GM19328 (cell line): ENCODE results near the gene SORCS2.

ENCODE experiments used
- ATAC-seq: cut with Tn5 transposase; IDR thresholded peaks from one replicate; pipeline ENCODE4 v1.9.1; 2021; ENCODE audit warnings: mild to moderate bottlenecking, moderate library complexity; ENCODE audit not compliant: unreplicated experiment

The SORCS2 gene

GRCh38 chr4:7486101-7486500 is 293.8 kb downstream of the SORCS2 start:
- ATAC-seq, result no peak

- no peak for ATAC-seq
Observed at GRCh38 chr4:7487502-7487901, 295.2 kb downstream of the SORCS2 start.

- no peak for ATAC-seq
Observed at GRCh38 chr4:7487998-7488671, 295.8 kb downstream of the SORCS2 start.

- no peak for ATAC-seq
Observed at GRCh38 chr4:7491915-7492314, 299.6 kb downstream of the SORCS2 start.

GRCh38 chr4:7498446-7499200 is 306.3 kb downstream of the SORCS2 start:
- no peak for ATAC-seq

- ATAC-seq, result no peak
Observed at GRCh38 chr4:7499661-7500060, 307.3 kb downstream of the SORCS2 start.

GRCh38 chr4:7500404-7500803 is 308.1 kb downstream of the SORCS2 start:
- no peak for ATAC-seq

- ATAC-seq, result no peak
Observed at GRCh38 chr4:7501314-7501713, 309.0 kb downstream of the SORCS2 start.

- ATAC-seq, result no peak
Observed at GRCh38 chr4:7501873-7502272, 309.5 kb downstream of the SORCS2 start.

- no peak for ATAC-seq
Observed at GRCh38 chr4:7503559-7504249, 311.4 kb downstream of the SORCS2 start.

GRCh38 chr4:7505116-7505900 is 313.0 kb downstream of the SORCS2 start:
- no peak for ATAC-seq

GRCh38 chr4:7506119-7506518 is 313.8 kb downstream of the SORCS2 start:
- ATAC-seq, result no peak

- ATAC-seq, result no peak
Observed at GRCh38 chr4:7506572-7506971, 314.2 kb downstream of the SORCS2 start.

- no peak for ATAC-seq
Observed at GRCh38 chr4:7507381-7507780, 315.0 kb downstream of the SORCS2 start.

- no peak for ATAC-seq
Observed at GRCh38 chr4:7510066-7510465, 317.7 kb downstream of the SORCS2 start.

- ATAC-seq, result no peak
Observed at GRCh38 chr4:7510538-7510937, 318.2 kb downstream of the SORCS2 start.

- ATAC-seq, result no peak
Observed at GRCh38 chr4:7511525-7511924, 319.2 kb downstream of the SORCS2 start.

- no peak for ATAC-seq
Observed at GRCh38 chr4:7512428-7512827, 320.1 kb downstream of the SORCS2 start.

- no peak for ATAC-seq
Observed at GRCh38 chr4:7512946-7513345, 320.6 kb downstream of the SORCS2 start.

- no peak for ATAC-seq
Observed at GRCh38 chr4:7513671-7514070, 321.3 kb downstream of the SORCS2 start.

- no peak for ATAC-seq
Observed at GRCh38 chr4:7514281-7514680, 321.9 kb downstream of the SORCS2 start.
